GM21576 (cell line): ENCODE data around the gene TLR1.
"Not testable (repeated sequence)": the region's sequence is repeated elsewhere in the genome, so short reads cannot be mapped to it uniquely, and the experiment has no call there.

Source experiments
- ATAC-seq: cut with Tn5 transposase; IDR thresholded peaks from one replicate; pipeline ENCODE4 v1.9.1; 2021; ENCODE audit warnings: mild to moderate bottlenecking, moderate library complexity; ENCODE audit not compliant: unreplicated experiment

TLR1 gene

GRCh38 chr4:38806251-38806650 is 1.7 kb upstream of the TLR1 start:
- ATAC-seq: not testable (repeated sequence)

- ATAC-seq: peak; percentile 75
Observed at GRCh38 chr4:38805530-38806145, 1.0 kb upstream of the TLR1 start.

GRCh38 chr4:38803833-38804653 is 548 bp downstream of the TLR1 start:
- peak; percentile 53 for ATAC-seq

- no peak for ATAC-seq
Observed at GRCh38 chr4:38802561-38803355, 1.8 kb downstream of the TLR1 start.

GRCh38 chr4:38800961-38801450 is 3.6 kb downstream of the TLR1 start:
- ATAC-seq: no peak

GRCh38 chr4:38800366-38800765 is 4.2 kb downstream of the TLR1 start:
- ATAC-seq: no peak

GRCh38 chr4:38795087-38795486 is 9.5 kb downstream of the TLR1 start:
- no peak for ATAC-seq

- no peak for ATAC-seq
Observed at GRCh38 chr4:38794051-38794450, 10.5 kb downstream of the TLR1 start.

GRCh38 chr4:38791010-38791409 is 13.6 kb downstream of the TLR1 start:
- ATAC-seq: no peak

GRCh38 chr4:38788317-38788716 is 16.3 kb downstream of the TLR1 start:
- no peak for ATAC-seq

GRCh38 chr4:38787693-38788092 is 16.9 kb downstream of the TLR1 start:
- ATAC-seq: no peak

- ATAC-seq: peak; percentile 39
Observed at GRCh38 chr4:38785901-38786402, 18.6 kb downstream of the TLR1 start.

GRCh38 chr4:38785041-38785790 is 19.4 kb downstream of the TLR1 start:
- no peak for ATAC-seq

GRCh38 chr4:38784141-38784540 is 20.4 kb downstream of the TLR1 start:
- ATAC-seq: no peak

GRCh38 chr4:38783109-38783460 is 21.5 kb downstream of the TLR1 start:
- ATAC-seq: no peak

GRCh38 chr4:38782452-38783108 is 22.0 kb downstream of the TLR1 start, which contains the start of gene TLR10:
TLR10 (minus strand) TSS chr4:38782990; CDS start chr4:38775590, 7,400 bp downstream.
- ATAC-seq: peak; percentile 57

- peak; percentile 35 for ATAC-seq
Observed at GRCh38 chr4:38781854-38782261, 22.7 kb downstream of the TLR1 start.

GRCh38 chr4:38780833-38781484 is 23.6 kb downstream of the TLR1 start:
- no peak for ATAC-seq

GRCh38 chr4:38779790-38780189 is 24.8 kb downstream of the TLR1 start:
- no peak for ATAC-seq
